Daoy (cell line): ENCODE results near the gene RAD51B. TPM values are rescaled to one million over a fixed set of nuclear protein-coding genes. Genes with fewer than 3 reads are reported as not detected.

ENCODE experiments used
- DNase-seq: peaks from one replicate; pipeline ENCODE4 v3.0.0-alpha.2; 2015; ENCODE audit warnings: low read depth
- total RNA-seq: library from RNA; depleted of rRNA; stranded (reverse); fragments of >200 nt; shearing (Covaris generic); gene quantifications from 2 replicates; pipeline ENCODE4 v1.2.3, GENCODE V29; 2014

The RAD51B gene
- total RNA-seq, 1 experiment from 2014 or later, result 15.8 TPM

DNA sequence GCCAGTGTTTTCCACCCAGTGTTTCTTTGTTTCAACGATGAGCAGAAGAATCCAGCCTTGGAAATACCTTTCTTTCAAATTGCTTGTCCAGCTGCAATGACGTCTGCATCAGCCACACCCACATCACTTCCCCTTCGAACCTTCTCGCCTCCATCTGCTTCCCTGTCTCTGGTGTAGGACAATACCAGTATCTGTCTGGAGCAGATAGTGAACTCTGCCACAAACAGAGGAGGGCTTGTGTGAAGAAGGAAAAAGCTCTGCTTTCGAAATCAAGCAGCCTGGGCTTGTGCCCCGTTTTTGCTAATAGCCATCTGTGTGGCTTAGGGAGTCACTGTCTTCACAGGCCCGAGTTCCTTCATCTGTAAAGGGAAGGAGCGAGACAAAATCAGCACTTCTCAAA lies 557.9 kb downstream of the RAD51B start:
- peak; percentile 62 for DNase-seq

DNA sequence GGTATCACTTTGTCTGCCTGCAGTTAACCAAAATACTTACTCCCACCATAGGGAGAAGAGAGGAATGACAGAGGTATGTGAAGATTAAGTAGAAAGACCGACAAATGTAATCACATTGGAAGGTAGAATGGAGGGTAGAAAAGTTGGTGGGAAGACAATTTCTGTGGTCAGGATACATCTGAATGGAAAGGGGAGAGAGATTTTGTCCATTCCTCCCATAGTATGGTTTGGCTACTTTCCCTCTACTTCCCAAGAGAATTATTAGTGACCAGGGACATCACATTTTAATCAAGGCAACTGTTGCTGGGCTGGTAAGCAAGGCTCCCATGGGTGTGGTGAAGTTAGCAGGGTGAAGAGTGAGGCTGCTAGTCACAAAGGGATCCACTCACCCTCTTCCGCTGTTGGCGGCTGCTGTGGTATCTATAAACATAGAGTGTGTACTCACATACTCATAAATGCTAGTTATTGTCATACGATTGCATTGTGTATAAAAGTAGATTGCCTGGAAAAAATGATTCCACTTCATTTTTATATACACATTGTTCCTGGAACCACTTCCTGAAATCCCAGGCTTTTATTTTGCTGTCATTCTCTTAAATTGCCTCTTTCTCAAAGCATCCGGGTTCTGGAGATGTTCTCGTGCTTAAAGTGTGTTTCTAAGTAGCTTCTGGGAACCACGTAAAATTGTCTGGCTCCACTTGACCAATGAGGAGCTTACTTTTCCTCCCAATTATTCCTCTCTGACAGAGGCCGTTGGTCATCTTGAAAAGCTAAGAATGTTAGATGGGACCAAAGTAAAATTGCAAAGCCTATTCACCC lies 560.1 kb downstream of the RAD51B start:
- peak; percentile 72 for DNase-seq

DNA sequence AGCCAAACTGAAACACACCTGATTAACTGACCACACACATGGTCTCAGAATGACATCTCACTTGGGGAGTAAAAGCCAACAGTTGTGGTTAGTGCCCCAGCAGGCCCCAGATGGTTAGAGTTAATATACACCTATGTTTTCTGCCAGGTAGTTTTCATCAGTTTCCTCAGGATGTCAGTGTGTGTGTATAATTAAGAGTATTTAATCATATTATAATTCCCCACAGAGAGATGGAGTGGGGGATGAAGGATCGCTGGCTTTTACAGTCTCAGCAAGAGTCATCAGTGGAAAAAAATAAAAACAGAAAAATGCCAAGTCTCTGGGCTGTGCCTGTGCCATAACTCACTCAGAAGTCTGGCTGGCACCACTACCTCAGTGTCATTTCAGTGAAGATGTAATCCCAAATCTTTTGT lies 560.8 kb downstream of the RAD51B start:
- DNase-seq, result no peak

DNA sequence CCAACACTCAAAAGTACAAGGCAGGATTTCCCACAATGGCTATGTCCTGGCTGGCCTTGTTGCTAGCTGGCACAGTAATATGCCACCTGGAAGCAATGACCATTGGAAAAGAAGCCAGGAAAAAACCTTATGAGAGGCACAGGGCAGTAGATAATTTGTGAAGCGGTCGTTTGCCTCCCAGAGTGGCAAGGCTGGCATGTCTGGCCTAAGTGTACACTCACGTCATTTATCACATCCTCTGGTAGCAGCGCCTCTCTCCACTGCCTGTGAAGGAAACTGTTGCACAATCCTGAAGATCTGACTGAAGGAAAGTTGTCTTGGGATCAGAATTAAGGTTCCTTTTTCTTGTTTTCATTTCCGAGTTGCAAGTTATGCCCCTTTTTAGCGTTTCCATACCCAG lies 564.8 kb downstream of the RAD51B start:
- no peak for DNase-seq

DNA sequence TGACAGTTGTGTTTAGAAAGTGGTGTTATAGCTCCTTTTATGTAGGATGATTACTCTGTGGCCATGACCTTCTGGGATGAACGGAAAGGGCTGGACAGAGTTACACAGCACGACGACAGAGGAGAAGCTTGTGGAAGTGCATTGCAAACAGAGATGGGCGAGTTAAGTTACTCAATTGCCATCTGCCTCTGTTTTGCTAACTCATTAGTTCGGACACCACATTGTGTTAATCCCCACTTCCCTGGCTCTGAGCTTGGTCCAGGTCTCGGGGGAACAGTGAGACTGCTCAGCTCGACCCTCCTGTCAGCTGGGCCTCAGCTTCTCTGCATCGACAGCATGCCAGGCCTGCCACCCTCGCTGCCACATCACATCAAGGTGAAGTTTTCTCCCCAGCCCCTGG lies 565.3 kb downstream of the RAD51B start:
- DNase-seq, result no peak

DNA sequence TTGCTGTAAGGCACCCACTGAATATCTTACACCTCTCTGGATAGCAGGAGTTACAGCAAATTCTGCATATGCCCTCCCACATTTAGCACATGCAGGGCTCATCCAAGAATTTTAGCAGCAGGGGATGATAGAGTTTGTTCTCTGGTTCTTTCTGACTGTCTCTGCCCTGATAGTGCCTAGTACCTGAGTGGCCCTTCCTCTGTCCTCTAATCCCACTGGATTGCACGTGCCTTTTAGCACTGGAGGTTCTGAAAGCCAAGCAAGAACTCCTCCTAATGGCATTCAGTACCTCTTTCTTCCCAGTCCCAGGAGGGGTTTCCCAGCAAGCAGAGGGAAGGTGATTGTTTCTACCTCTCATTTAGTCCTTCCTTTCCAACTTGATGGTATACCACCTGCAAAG lies 566.9 kb downstream of the RAD51B start:
- no peak for DNase-seq

DNA sequence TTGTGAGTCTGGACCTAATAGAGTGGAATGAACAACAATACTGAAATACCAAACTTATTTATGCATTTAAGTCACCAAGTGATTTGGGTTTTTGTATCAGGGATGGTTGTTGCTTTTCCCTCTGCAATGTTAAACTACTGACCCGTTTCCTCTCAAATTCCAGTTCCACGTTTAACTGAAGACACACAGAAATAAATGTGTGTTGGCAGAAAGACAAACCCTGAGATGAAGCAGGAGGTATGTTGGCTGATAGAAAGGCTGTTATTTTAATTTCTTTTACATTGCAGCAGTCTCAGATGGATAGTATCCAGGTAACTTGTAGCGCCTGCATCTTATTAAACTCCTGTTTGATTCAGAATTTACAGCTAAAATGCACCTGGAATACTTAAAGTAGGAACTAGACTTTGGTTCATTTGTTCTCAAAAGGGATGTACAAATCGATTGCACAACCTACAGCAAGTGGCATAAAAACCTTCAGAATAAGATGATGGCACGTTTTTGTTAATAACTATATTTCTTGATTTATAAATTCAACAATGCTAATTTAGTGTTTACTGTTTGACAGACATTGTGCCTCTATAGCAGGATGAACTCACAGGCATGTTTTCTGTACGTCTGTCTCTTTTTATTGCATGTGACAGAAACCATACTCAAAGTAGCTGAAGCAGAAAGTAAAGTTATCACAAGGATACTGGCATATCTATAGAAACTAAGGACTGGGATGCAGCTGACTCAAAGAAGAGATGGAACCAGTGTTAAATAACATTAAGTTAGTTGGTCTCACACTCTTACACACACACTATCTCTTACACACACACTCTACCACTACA lies 567.6 kb downstream of the RAD51B start:
- DNase-seq, result peak; percentile 44

DNA sequence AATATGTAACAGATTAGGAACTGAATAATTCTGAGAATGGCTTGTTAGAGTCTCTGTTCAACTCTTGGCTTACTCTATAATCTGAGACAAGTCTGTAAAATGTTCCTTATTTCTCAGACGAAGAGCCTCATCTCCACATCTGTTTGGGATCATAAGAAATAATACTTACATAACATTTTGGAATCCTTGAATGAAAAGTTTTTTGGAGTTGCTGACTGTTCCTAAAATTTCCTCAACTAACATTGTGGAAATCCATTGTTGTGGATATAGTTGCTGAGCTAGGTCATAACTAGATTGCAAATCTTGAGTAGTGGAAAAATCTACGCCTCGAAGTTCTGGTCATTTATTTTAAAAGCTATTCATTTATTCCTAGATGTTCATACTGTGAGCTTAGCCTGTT lies 570.4 kb downstream of the RAD51B start:
- DNase-seq, result no peak

DNA sequence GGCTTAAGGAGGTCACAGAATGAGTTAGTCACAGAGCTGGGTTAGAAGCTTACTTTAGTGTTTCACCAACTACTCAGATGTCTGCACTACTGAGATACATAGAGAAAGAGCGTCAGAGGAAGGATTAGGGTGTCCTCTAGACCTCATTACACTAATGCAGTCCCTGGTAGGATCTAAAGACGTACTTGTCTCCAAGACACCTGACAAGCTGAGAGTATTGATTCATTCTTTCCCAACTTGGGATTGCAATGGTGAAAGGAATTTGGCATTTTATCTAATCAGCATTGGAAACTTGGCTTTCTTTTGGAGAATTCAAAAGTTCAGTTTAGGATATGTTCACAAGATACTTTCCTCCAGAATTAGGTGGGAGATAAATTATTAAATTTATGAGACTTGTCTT lies 571.2 kb downstream of the RAD51B start:
- no peak for DNase-seq

DNA sequence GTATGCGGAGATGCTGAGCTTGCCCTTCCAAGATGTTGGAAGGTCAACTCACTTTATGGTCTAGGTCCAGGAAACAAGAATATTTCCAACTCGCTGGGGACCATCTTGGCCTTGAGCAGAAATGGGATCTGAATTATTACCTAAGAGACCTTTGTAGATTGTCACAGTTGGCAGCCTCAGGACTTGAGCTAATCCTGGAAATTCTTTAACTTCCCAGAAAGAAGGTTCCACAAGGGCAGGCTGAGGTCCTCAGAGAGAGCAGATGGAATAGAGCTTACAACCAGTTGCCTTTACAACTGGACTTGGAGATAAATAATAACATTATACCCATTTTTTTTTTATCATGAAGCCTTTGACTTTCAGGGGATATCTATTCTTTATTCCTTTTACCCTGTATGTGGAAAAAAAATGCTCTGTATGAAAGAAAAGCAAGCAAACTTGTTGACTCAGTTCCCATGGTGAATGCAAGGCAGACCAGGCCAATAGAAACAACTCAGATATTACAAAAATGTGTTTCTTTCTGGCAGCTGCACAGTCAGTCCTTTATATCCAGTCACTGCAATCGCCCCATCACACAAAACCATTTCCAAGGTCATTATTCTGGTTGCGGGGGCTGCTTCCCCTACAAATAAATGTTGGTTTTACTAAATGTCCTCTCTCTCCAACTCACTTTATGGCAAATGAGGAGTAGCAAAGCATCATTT lies 571.9 kb downstream of the RAD51B start:
- DNase-seq, result no peak

DNA sequence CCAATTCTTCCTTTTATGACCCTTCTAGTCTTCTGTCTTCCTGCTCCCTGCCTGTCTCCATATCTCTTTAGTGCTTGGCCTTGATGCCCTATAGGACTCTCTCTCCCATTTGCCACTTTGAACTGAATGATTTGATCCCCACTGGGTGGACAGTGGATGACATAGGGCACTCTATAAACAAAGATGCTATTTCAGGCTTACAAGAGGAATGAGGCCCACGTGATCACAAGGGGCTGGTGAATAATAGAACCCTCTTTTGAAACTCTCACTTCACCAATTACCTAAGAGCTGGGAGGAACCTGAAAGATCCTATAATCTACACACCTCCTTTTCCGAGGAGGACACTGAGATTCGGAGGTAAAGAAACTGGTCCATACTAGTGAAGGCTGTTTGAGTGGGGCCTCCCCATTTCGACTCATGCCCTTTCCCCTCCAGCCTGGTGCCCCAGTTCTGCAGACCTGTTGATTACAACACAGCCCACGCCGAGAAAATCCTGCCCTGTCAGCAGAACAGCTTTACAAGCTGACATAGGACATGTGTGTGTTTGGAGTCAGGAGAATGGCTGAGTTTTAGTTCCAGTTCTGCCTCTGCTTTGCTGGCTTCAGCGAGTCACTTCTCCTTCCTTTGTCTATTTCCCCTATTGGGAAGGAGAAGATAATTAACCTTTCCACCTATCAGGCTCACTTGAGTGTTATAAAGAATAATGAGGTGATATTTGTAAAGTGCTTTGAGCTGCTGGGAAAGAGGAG lies 573.0 kb downstream of the RAD51B start:
- no peak for DNase-seq

DNA sequence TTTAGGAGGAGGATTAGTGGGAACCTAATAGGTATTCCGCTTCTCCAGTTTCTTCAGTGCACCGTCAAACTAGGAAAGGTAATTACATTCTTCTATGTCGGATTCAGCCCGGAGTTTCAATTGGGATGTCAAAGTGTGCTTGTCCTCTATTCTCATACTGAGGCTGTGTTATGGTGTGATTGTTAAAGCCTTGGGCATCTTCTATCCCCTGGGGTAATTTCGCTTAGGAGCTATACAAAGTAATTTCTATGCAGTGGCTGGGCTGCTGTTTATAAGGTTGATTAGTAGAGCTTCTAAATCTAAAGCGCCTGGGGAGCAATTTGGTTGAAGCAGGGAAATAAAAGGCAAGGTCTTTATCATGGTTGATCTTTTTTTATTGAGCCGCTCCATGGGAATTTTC lies 573.7 kb downstream of the RAD51B start:
- DNase-seq, result no peak

DNA sequence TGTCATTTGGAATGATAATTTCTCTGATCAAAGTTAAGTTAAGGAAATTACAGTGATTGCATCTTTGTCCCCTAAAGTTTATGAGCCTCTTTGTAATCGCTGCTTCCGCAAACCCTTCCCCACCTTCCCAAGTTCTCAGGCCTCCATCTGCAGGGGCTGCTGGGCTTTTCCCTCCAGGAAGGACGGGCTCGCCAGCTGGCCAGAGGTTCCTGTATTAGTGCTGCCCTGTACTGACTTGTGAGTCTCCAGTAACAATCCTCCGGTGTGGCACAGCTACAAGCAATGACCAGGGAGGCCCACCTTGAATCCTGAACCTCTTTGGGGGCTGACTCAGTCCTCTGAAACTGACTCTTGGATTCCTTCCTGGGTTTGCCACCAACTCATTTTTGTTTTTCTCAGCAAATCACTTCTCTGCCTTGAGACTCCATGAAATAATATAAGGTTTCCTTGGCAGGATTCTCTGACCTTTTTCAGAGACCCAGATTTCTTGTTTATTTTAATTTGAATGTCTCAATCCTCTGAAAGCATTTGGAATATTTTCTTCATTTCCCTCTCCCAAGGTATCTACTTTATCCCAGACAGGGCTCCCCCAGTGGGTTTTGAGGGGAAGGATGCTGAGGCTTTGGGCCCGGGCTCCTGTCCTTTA lies 574.7 kb downstream of the RAD51B start:
- no peak for DNase-seq

DNA sequence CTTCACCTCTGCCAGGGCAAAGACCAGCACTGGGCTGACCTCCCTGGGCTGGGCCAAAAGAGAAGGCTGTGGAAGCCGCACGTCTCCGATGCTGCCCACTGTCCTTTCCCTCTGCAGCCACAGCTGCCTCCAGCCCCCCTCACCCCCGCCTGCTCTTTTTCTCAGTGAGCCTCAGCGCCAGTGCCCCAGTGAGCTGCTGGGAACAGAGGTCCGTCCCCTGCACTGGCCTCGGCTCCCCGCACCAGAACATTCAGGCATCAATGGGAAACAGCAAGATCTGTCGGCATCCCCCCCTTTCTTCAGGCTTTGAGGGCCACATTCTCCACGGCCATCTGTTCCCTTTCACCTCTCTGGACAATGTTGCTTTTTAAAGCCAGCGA lies 575.2 kb downstream of the RAD51B start:
- DNase-seq, result no peak

DNA sequence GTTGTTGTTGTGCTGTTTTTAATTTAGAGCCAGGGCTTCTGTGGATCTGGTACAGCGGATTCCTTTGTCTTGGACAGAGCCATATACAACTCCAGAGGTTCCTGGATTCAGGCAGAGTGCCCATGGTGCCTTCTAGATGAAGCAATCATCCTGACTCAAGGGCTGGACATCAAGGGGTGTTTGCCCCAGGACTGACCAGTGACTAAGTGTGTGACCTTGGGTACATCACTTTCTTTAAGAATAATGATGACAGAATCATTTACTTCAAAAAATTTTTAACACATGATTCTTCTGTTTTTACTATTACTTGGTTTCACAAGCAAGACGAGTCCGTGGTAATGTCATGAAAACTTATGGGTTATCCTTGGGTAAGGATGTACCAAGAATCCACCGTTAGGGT lies 576.0 kb downstream of the RAD51B start:
- DNase-seq, result no peak

DNA sequence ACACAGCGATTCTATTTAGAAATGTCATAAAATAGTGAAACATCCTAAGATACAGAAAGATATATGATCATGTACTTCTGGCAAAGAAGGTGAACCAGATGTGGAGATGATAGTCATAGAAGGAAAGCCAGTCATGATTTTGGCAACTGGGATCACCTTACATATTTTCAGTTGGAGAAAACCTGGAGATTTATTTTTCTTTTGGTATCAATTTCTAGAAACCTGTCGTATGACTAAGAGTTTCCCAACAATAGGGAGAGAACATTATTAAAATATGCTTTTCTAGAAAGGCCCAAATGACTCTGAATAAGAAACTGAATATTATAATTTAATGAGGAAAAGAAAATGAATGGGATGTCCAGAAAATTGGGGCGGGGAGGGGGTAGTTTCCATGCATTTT lies 576.9 kb downstream of the RAD51B start:
- no peak for DNase-seq

DNA sequence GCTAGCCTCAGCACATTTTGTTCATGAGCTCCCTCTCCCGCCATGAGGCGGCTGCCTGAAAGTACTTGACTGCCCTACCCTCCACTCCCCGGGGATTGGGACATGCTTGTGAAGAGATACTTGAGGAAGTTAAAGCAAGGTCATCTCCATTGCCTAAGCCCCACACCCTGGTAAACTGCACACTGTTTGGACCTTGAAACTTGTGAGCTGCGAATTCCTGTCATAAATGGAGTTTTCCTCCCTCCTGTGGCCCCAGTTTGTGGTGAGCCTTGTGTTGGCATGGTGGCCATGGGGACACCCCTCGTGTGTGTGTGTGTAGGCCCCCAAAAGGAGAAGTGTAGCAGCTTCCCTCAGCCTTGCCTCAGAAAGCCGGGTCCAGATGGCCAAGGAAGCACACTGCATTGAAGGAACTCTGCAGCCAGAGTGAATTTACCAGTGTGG lies 577.8 kb downstream of the RAD51B start:
- DNase-seq, result no peak

DNA sequence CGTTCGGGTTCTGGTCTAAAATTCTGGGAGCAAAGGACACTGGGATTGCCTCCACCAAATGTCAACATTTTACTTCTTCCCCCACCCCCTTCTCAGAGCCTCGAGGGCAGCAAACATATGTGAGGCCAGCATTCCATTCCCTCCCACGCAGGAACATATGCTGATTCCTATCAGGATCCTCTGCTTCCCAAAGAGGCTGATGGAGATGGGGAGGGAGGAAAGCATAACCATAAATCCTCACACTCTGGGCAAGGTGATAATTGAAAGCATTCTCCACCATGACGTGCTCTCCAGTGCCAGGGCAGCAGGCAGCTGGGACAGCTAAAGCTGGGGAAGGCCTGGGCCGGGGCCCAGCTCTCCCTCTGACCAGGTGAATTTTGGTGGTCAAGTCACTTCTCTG lies 578.2 kb downstream of the RAD51B start:
- peak; percentile 71 for DNase-seq

DNA sequence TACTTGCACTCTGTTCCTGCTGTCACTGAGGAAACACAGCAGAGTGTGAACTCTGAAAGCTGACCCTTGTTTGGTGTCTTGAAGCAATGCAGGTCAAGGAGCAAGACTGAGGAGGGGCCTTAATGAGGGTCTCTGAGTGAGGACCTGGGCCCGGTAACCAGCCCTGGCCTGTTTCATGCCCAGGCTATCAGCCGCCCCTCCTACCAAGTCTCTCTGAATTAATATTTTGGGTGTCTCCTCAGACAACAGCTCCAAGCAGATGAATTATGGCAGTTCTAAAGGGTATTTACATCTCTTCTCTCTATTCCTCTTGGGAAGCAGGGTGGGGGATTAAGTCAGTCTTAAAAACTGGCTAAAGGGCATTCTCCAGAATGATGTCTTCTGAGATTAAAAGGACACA lies 578.8 kb downstream of the RAD51B start:
- DNase-seq, result no peak

DNA sequence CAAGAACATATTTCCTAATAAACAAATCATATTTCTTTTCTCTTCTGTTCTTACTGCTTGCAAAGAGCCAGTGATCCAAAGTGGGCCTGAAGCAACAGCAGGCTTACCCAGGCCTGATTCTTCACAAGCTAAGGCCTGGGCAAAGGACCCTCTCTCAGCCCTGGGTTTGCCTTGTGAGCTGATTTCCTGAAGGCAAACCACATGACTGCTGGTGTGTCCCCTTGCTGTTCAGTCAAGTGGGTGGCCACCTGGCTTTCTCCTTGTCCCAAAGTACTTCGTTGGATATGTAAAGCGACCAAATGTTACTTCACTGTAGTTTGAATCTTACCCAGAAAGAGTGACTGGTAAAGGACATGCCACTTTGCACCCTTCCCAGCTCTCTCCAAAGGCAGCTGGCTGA lies 580.4 kb downstream of the RAD51B start:
- DNase-seq, result no peak

DNA sequence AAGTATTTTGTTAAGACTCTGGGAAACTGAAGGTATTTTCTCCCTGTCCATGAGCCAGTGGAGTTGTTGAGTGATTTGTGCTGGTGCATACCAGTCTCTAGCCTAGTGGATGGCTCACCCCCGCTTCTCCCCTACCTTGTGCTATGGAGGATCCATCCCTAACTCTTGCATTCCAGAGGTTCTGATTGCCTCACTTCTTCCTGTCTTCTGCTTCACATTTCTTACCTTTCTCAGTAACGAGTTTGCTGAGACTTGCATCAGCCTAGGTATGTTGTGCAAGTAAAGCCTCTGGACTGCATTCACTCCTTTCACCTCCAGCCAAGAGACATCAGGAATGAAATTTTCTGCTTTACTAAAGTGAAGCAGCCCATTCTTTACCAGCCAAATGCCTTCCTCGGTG lies 581.7 kb downstream of the RAD51B start:
- no peak for DNase-seq
